HEK293 (cell line): ENCODE measurements around the gene ANGPT4.

ENCODE experiments used
- CTCF ChIA-PET: fragments of 350-600 bp; formaldehyde crosslinking; extraction: SDS; loops from one replicate; lab custom pipeline; 2021; ENCODE audit warnings: antibody characterized with exemption; lab: Yijun Ruan, JAX
- POLR2A ChIA-PET: fragments of 300-600 bp; formaldehyde crosslinking; extraction: SDS; loops from one replicate; lab custom pipeline; 2020; ENCODE audit warnings: antibody characterized with exemption, inconsistent platforms; lab: Yijun Ruan, JAX
- H3K27ac ChIP-seq: fragments of 200-500 bp; sonication (Bioruptor generic); 2 replicates; pipeline ENCODE4 v1.5.1; 2014; ENCODE audit warnings: low read depth, low read length, control low read depth, inconsistent platforms; ENCODE audit errors: extremely low read depth
- H3K36me3 ChIP-seq, 2 experiments: fragments of 200-500 bp in 1 of 2; sonication (Bioruptor generic) in 1 of 2; 1 replicate in 1 of 2; 2 replicates in 1 of 2; pipeline ENCODE4 v1.5.1; 2014 to 2017; ENCODE audit warnings: inconsistent platforms in 2 of 2, low read length in 2 of 2; ENCODE audit not compliant: control insufficient read depth in 2 of 2, insufficient read depth in 1 of 2
- H3K4me1 ChIP-seq: fragments of 200-500 bp; sonication (Bioruptor generic); 2 replicates; pipeline ENCODE4 v1.5.1; 2014; ENCODE audit warnings: mild to moderate bottlenecking, low read length, inconsistent platforms; ENCODE audit not compliant: control insufficient read depth, insufficient read depth
- H3K4me3 ChIP-seq: 2 replicates; pipeline ENCODE4 v1.5.1; 2011; ENCODE audit warnings: low read depth, mild to moderate bottlenecking, control low read depth, low read length, moderate library complexity
- H3K9me3 ChIP-seq: fragments of 200-500 bp; sonication (Bioruptor generic); 2 replicates; pipeline ENCODE4 v1.5.1; 2014; ENCODE audit warnings: low read depth, low read length, inconsistent platforms; ENCODE audit not compliant: control insufficient read depth, insufficient read depth
- EGR2 ChIP-seq: fragments of 450-650 bp; formaldehyde crosslinking; IDR thresholded peaks from 2 replicates; pipeline ENCODE4 v1.5.1; 2016; ENCODE audit warnings: low read depth, missing biosample characterization, missing genetic modification characterization
- KLF9 ChIP-seq: fragments of 450-650 bp; formaldehyde crosslinking; IDR thresholded peaks from 2 replicates; pipeline ENCODE4 v1.5.1; 2016; ENCODE audit warnings: missing biosample characterization, missing genetic modification characterization, low read depth
- PRDM1 ChIP-seq: fragments of 450-650 bp; formaldehyde crosslinking; IDR thresholded peaks from 2 replicates; pipeline ENCODE4; 2016; ENCODE audit warnings: missing biosample characterization, missing genetic modification characterization
- WT1 ChIP-seq: fragments of 450-650 bp; formaldehyde crosslinking; IDR thresholded peaks from 2 replicates; pipeline ENCODE4 v1.5.1; 2016; ENCODE audit warnings: missing biosample characterization, missing genetic modification characterization
- ZFHX2 ChIP-seq: fragments of 450-650 bp; formaldehyde crosslinking; conservative IDR thresholded peaks from 2 replicates; pipeline ENCODE4 v1.5.1; 2016; ENCODE audit warnings: missing biosample characterization, missing genetic modification characterization
- ZNF132 ChIP-seq: fragments of 450-650 bp; formaldehyde crosslinking; IDR thresholded peaks from 2 replicates; pipeline ENCODE4 v1.5.1; 2017; ENCODE audit warnings: missing biosample characterization, missing genetic modification characterization, borderline replicate concordance
- ZNF211 ChIP-seq: fragments of 450-650 bp; formaldehyde crosslinking; IDR thresholded peaks from 2 replicates; pipeline ENCODE4 v1.5.1; 2016; ENCODE audit warnings: low read depth, missing biosample characterization, missing genetic modification characterization
- ZNF354C ChIP-seq: fragments of 450-650 bp; formaldehyde crosslinking; IDR thresholded peaks from 2 replicates; pipeline ENCODE4 v1.5.1; 2016; ENCODE audit warnings: missing biosample characterization, missing genetic modification characterization, low read depth, borderline replicate concordance
- ZNF366 ChIP-seq: fragments of 450-650 bp; formaldehyde crosslinking; conservative IDR thresholded peaks from 2 replicates; pipeline ENCODE4 v1.5.1; 2016; ENCODE audit warnings: missing biosample characterization, missing genetic modification characterization
- ZNF837 ChIP-seq: fragments of 450-650 bp; formaldehyde crosslinking; IDR thresholded peaks from 2 replicates; pipeline ENCODE4 v1.5.1; 2016; ENCODE audit warnings: missing biosample characterization, missing genetic modification characterization
- TF ChIP-seq, protein P1 (sequence below): fragments of 450-650 bp; formaldehyde crosslinking; IDR thresholded peaks from 2 replicates; pipeline ENCODE4 v1.5.1; 2017; ENCODE audit warnings: missing biosample characterization, missing genetic modification characterization
- TF ChIP-seq, protein P2 (sequence below): fragments of 450-650 bp; formaldehyde crosslinking; IDR thresholded peaks from 2 replicates; pipeline ENCODE4 v1.5.0; 2017; ENCODE audit warnings: missing biosample characterization, missing genetic modification characterization, borderline replicate concordance
- TF ChIP-seq, protein P3 (sequence below): fragments of 450-650 bp; formaldehyde crosslinking; IDR thresholded peaks from 2 replicates; pipeline ENCODE4 v1.5.1; 2016; ENCODE audit warnings: missing biosample characterization, missing genetic modification characterization, low read depth
- TF ChIP-seq, protein P4 (sequence below): fragments of 450-650 bp; formaldehyde crosslinking; IDR thresholded peaks from 2 replicates; pipeline ENCODE4 v1.5.1; 2016; ENCODE audit warnings: missing biosample characterization, missing genetic modification characterization
- TF ChIP-seq, protein P5 (sequence below): fragments of 450-650 bp; formaldehyde crosslinking; IDR thresholded peaks from 2 replicates; pipeline ENCODE4 v1.5.1; 2016; ENCODE audit warnings: missing biosample characterization, missing genetic modification characterization

The ANGPT4 gene

DNA sequence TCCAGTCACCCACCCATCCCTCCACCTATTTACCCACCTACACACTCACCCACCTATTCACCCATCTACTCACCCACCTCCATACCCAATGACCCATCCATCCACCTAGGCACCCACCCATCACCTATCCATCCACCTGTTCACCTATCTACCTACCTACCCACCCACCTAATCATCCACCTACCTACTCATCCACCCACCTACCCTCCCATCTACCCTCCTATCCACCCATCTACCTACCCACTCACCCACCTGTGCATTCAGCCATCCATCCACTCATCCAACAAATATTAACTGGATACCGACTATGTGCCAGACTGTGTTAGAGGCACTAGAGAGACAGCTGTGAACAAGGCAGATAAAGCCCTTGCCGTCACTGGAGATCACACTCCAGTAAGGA is 45.6 kb upstream of the ANGPT4 start:
- H3K36me3 ChIP-seq: no peaks in the 10 kb centered on the region
- no peak overlapping the region for H3K4me3 ChIP-seq
- peak; percentile 100 for TF ChIP-seq EGR2 (tag by site-specific recombination)
- TF ChIP-seq ZFHX2 (tag by site-specific recombination): peak; percentile 100
- TF ChIP-seq KLF9 (tag by site-specific recombination): no peak
- H3K4me1 ChIP-seq: no peaks in the 10 kb centered on the region
- CTCF ChIA-PET: interaction anchor here (0.8 kb wide), 1 partner anchor 146 kb away, joined by 6 read pairs; no protein-coding TSS in a partner anchor
- H3K27ac ChIP-seq: no peak overlapping the region
- H3K9me3 ChIP-seq: no peaks in the 10 kb centered on the region
- POLR2A ChIA-PET: no interaction called here

DNA sequence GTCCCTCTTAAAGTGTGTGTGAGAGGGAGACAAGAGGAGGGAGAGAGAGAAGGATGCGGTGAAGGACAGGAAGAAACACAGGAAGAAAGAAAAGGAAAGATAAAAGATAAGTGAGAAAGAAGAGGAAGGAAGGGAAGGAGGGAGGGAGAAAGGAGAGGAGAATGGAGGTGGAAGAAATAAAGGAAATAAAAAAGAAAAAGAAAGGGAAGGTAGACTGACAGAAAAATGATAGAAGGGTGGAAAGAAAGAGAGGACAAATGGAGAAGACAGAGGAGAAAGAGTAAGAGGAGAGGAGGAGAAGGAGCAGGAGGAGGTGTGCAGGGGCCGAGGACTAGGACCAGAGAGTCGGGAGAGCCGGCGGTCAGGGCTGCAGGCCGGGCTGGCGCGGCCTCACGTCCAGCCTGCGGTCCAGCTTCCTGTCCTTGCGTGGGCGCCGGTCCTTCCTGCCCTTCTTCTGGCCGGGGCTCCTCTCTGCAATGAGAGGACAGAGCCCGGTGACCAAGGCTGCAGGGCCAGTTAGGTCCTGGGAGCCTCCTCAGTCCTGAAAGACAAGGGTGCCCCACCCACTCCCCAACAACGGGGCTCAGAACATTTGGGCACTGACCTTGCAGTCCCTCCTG is 44.0 kb upstream of the ANGPT4 start:
- Histone ChIP-seq H3K4me3 (no peak overlapping the region), H3K4me1 (no peaks in the 10 kb centered on the region), H3K27ac (no peak overlapping the region), H3K36me3 (no peaks in the 10 kb centered on the region), H3K9me3 (no peaks in the 10 kb centered on the region)
- CTCF ChIA-PET: interaction anchor here (1.0 to 6.1 kb wide), 4 partner anchors 11 to 217 kb away, joined by 3 to 178 read pairs (median 54); no protein-coding TSS in a partner anchor
- POLR2A ChIA-PET: interaction anchor here (0.6 kb wide), 1 partner anchor 711 kb away, joined by 4 read pairs; no protein-coding TSS in a partner anchor
- TF ChIP-seq, protein P1, sequence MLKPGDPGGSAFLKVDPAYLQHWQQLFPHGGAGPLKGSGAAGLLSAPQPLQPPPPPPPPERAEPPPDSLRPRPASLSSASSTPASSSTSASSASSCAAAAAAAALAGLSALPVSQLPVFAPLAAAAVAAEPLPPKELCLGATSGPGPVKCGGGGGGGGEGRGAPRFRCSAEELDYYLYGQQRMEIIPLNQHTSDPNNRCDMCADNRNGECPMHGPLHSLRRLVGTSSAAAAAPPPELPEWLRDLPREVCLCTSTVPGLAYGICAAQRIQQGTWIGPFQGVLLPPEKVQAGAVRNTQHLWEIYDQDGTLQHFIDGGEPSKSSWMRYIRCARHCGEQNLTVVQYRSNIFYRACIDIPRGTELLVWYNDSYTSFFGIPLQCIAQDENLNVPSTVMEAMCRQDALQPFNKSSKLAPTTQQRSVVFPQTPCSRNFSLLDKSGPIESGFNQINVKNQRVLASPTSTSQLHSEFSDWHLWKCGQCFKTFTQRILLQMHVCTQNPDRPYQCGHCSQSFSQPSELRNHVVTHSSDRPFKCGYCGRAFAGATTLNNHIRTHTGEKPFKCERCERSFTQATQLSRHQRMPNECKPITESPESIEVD: no peak
- TF ChIP-seq, protein P2, sequence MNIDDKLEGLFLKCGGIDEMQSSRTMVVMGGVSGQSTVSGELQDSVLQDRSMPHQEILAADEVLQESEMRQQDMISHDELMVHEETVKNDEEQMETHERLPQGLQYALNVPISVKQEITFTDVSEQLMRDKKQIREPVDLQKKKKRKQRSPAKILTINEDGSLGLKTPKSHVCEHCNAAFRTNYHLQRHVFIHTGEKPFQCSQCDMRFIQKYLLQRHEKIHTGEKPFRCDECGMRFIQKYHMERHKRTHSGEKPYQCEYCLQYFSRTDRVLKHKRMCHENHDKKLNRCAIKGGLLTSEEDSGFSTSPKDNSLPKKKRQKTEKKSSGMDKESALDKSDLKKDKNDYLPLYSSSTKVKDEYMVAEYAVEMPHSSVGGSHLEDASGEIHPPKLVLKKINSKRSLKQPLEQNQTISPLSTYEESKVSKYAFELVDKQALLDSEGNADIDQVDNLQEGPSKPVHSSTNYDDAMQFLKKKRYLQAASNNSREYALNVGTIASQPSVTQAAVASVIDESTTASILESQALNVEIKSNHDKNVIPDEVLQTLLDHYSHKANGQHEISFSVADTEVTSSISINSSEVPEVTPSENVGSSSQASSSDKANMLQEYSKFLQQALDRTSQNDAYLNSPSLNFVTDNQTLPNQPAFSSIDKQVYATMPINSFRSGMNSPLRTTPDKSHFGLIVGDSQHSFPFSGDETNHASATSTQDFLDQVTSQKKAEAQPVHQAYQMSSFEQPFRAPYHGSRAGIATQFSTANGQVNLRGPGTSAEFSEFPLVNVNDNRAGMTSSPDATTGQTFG (tag by site-specific recombination): no peak
- TF ChIP-seq, protein P3, sequence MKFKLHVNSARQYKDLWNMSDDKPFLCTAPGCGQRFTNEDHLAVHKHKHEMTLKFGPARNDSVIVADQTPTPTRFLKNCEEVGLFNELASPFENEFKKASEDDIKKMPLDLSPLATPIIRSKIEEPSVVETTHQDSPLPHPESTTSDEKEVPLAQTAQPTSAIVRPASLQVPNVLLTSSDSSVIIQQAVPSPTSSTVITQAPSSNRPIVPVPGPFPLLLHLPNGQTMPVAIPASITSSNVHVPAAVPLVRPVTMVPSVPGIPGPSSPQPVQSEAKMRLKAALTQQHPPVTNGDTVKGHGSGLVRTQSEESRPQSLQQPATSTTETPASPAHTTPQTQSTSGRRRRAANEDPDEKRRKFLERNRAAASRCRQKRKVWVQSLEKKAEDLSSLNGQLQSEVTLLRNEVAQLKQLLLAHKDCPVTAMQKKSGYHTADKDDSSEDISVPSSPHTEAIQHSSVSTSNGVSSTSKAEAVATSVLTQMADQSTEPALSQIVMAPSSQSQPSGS (tag by site-specific recombination): no peak
- TF ChIP-seq, protein P4, sequence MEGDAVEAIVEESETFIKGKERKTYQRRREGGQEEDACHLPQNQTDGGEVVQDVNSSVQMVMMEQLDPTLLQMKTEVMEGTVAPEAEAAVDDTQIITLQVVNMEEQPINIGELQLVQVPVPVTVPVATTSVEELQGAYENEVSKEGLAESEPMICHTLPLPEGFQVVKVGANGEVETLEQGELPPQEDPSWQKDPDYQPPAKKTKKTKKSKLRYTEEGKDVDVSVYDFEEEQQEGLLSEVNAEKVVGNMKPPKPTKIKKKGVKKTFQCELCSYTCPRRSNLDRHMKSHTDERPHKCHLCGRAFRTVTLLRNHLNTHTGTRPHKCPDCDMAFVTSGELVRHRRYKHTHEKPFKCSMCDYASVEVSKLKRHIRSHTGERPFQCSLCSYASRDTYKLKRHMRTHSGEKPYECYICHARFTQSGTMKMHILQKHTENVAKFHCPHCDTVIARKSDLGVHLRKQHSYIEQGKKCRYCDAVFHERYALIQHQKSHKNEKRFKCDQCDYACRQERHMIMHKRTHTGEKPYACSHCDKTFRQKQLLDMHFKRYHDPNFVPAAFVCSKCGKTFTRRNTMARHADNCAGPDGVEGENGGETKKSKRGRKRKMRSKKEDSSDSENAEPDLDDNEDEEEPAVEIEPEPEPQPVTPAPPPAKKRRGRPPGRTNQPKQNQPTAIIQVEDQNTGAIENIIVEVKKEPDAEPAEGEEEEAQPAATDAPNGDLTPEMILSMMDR (tag by site-specific recombination): no peak
- TF ChIP-seq ZNF132 (no peak), ZNF211 (no peak), PRDM1 (tag by site-specific recombination) (peak; percentile 90), ZNF354C (no peak), ZNF366 (tag by site-specific recombination) (peak; percentile 77), WT1 (tag by site-specific recombination) (no peak), ZNF837 (tag by site-specific recombination) (no peak)
- TF ChIP-seq, protein P5, sequence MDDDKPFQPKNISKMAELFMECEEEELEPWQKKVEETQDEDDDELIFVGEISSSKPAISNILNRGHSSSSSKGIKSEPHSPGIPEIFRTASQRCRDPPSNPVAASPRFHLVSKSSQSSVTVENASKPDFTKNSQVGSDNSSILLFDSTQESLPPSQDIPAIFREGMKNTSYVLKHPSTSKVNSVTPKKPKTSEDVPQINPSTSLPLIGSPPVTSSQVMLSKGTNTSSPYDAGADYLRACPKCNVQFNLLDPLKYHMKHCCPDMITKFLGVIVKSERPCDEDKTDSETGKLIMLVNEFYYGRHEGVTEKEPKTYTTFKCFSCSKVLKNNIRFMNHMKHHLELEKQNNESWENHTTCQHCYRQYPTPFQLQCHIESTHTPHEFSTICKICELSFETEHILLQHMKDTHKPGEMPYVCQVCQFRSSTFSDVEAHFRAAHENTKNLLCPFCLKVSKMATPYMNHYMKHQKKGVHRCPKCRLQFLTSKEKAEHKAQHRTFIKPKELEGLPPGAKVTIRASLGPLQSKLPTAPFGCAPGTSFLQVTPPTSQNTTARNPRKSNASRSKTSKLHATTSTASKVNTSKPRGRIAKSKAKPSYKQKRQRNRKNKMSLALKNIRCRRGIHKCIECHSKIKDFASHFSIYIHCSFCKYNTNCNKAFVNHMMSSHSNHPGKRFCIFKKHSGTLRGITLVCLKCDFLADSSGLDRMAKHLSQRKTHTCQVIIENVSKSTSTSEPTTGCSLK: no peak
